Measurements from ENCODE around the gene KRT73. TPM values are rescaled to one million over a fixed set of nuclear protein-coding genes. Genes with fewer than 3 reads are reported as not detected.

Gene KRT73
- polyA plus RNA-seq, 1 donor = not detected

DNA sequence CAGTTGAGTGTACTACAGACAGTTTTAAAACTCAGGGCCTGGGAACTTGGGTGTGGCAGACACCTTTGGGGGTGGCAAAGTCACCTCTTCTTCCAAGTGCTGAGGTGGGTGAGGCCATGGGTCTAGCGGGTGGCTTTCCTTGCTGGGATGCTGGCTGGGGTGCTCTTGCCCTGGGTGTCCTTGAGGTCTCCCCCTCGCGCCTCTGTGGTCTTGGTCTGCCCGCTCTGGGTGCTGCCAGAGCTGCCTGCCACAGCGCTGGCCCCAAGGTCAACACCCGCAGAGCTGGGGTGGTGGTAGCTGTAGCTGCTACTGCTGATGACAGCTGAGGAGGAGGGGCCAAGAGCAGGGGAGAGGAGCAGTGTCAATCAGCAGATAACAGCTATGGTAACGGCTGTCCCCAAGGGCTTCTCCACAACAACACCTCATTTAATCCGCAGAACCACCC lies 51.5 kb downstream of the KRT73 start:
- DNase-seq = no peak

DNA sequence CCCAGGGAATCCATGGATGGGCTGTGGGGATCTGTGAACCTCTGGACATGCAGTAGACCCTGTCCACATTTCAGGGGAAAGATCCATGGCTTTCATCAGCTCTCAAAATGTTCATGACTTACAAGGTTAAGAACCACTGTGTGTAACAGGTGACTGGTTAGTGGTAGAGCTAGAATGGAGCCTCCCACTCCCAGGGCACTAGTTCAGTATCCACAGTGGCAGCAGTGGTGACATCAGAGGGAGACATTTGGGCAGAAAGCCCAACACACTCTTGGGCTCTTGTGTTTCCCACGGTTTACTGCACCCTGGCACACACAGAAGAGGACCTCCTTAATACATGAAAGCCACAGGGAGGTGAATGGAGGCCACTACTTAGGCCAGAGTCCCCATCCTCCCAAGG lies 53.8 kb downstream of the KRT73 start:
- no peak for DNase-seq

DNA sequence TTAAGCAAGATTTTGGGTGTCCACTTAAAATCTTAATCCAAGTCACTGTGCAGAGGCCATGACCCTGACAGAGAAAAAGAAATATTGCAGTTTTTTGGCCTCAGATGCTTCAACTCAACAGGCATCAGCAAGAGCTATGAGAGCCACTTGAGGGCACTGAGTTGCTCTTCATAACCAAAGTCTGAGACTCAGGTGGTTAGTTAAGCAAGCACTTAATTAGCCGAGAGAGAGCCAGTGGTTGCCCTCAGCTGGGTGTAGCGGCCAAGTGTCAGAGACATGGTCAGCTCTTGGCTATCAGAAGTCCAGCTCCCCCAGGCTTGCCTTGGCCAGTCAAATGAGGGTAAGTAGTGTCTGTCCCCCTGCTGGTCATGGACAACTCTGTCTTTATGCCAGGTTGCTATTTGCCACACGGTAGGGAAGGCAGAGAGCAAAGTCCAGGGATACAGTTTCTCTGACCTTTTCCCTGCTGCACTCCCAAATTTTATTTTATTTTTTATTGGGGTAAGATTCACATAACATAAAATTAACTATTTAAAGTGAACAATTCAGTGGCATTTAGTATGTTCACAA lies 56.4 kb downstream of the KRT73 start:
- no peak for DNase-seq

DNA sequence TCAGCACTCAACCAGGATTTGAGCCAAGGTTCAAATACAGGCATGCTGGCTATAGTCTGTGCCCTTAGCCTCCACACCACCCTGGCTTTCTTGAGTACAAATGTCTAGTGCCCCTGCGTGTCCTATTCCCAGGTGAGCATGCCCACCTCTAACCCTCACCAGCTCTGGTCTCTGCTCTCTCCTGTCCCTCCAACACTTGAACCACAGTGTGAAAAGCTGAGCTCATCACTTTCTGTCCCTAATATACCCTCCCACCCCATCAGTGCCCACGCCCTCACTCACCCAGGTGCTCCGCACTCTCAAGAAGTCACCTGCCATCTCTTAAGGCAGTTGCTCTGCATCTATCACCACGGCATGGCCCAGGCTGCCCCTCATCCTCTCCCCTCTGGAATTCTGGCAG lies 58.4 kb downstream of the KRT73 start:
- no peak for DNase-seq

DNA sequence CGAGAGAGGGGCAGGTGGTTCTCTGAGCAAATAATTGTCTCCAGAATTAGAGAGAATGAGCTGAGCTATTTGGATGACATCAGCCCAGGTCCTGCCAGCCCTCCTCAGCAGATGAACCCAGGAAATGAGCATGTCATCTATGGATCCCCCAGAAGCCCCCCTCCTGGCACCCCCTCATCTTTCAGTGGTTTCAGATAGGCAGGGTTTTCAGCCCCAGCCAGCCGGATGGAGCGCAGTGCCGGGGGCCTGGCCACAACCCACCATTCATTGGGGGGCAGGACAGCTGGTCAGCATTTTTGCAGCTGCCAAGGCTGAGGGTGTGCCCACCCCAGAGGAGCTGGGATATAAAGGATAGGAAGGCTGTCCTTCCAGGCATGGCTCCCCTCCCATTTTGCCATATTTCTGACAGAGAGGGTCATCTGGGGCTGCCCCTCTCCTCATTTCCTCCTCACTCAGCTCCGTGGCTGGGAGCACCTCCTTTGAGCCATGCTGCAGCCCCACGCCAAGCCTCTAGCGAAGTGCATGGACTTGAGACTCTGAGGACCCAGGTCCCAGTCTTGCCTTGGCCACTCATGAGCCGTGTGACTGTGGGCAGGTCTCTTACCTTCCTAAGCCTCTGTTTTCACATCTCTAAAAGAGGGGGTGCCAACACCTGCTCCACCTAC lies 59.4 kb downstream of the KRT73 start:
- no peak for DNase-seq

Other genes starting within 250 kb of the KRT73 start
- gene KRT84, start 232.9 kb downstream of the KRT73 start, polyA plus RNA-seq (ENCODE audit: insufficient read length) = not detected
- not detected for gene KRT82, start 212.2 kb downstream of the KRT73 start, polyA plus RNA-seq (ENCODE audit: insufficient read length)
- not detected for gene KRT75, start 184.2 kb downstream of the KRT73 start, polyA plus RNA-seq (ENCODE audit: insufficient read length)
- gene KRT6B, start 166.4 kb downstream of the KRT73 start, polyA plus RNA-seq (ENCODE audit: insufficient read length) = not detected
- not detected for gene KRT6C, start 144.8 kb downstream of the KRT73 start, polyA plus RNA-seq (ENCODE audit: insufficient read length)
- gene KRT6A, start 125.3 kb downstream of the KRT73 start, polyA plus RNA-seq (ENCODE audit: insufficient read length) = not detected
- gene KRT5, start 98.2 kb downstream of the KRT73 start, polyA plus RNA-seq (ENCODE audit: insufficient read length) = 0.22 TPM
- gene KRT71, start 65.4 kb downstream of the KRT73 start, polyA plus RNA-seq (ENCODE audit: insufficient read length) = not detected
- gene KRT74, start 44.7 kb downstream of the KRT73 start, polyA plus RNA-seq (ENCODE audit: insufficient read length) = not detected
- gene KRT72, start 17.1 kb downstream of the KRT73 start, polyA plus RNA-seq (ENCODE audit: insufficient read length) = not detected
- not detected for gene KRT2, start 33.7 kb upstream of the KRT73 start, polyA plus RNA-seq (ENCODE audit: insufficient read length)
- gene KRT1, start 61.8 kb upstream of the KRT73 start, polyA plus RNA-seq (ENCODE audit: insufficient read length) = 0.17 TPM
- not detected for gene KRT77, start 85.0 kb upstream of the KRT73 start, polyA plus RNA-seq (ENCODE audit: insufficient read length)
- gene KRT76, start 158.8 kb upstream of the KRT73 start, polyA plus RNA-seq (ENCODE audit: insufficient read length) = not detected
- gene KRT3, start 177.6 kb upstream of the KRT73 start, polyA plus RNA-seq (ENCODE audit: insufficient read length) = not detected
- 0.47 TPM for gene KRT4, start 195.6 kb upstream of the KRT73 start, polyA plus RNA-seq (ENCODE audit: insufficient read length)
- not detected for gene KRT79, start 215.8 kb upstream of the KRT73 start, polyA plus RNA-seq (ENCODE audit: insufficient read length)
- gene KRT78, start 230.4 kb upstream of the KRT73 start, polyA plus RNA-seq (ENCODE audit: insufficient read length) = not detected